GM12875 (cell line): ENCODE data around the gene PTN.

Experiments
- H3K4me3 ChIP-seq: one replicate; pipeline ENCODE4 v1.5.1; 2011; ENCODE audit warnings: low read depth, low read length, control low read depth
- TF ChIP-seq, protein P1 (sequence below): IDR thresholded peaks from 2 replicates; pipeline ENCODE4 v1.5.1; 2011; ENCODE audit warnings: low read depth, mild to moderate bottlenecking, control low read depth, inconsistent platforms, low read length, moderate library complexity, borderline replicate concordance; ENCODE audit not compliant: insufficient read depth

PTN gene

GRCh38 chr7:137343281-137343841, at the start of gene PTN:
TSS of gene PTN (minus strand) at chr7:137343733. CDS start at chr7:137254973, 88,760 bp downstream.
- H3K4me3 ChIP-seq, result no peak within 1 kb of the TSS

GRCh38 chr7:137390076-137390475, 46.5 kb upstream of the PTN start:
- no peak overlapping the region for H3K4me3 ChIP-seq

More at GRCh38 chr7:137343281-137343841, at the start of gene PTN:
- TF ChIP-seq, protein P1, sequence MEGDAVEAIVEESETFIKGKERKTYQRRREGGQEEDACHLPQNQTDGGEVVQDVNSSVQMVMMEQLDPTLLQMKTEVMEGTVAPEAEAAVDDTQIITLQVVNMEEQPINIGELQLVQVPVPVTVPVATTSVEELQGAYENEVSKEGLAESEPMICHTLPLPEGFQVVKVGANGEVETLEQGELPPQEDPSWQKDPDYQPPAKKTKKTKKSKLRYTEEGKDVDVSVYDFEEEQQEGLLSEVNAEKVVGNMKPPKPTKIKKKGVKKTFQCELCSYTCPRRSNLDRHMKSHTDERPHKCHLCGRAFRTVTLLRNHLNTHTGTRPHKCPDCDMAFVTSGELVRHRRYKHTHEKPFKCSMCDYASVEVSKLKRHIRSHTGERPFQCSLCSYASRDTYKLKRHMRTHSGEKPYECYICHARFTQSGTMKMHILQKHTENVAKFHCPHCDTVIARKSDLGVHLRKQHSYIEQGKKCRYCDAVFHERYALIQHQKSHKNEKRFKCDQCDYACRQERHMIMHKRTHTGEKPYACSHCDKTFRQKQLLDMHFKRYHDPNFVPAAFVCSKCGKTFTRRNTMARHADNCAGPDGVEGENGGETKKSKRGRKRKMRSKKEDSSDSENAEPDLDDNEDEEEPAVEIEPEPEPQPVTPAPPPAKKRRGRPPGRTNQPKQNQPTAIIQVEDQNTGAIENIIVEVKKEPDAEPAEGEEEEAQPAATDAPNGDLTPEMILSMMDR, result no peak

GRCh38 chr7:137388916-137389315, 45.4 kb upstream of the PTN start:
- TF ChIP-seq, protein P1, result no peak
- no peak overlapping the region for H3K4me3 ChIP-seq

More at GRCh38 chr7:137390076-137390475, 46.5 kb upstream of the PTN start:
- TF ChIP-seq, protein P1, result no peak

DNA sequence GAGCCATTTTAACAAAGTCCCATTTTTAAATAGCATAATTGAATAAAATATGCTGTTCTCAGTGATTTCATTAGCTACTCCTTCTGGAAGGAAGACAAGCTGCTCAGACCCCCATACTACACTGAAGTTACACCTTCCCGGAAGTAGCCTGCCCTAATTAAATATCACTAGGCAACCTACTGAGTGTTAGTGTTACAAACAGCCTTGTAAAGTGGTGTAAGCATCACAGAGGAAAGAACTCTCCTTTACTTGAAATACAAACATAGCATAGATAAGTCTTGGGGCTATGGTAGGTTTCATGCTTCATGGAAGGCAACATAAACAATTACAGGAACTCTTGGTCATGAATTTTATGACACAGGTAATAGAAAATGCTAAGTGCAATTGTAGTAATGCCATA, 43.4 kb upstream of the PTN start:
- H3K4me3 ChIP-seq, result no peak overlapping the region
- TF ChIP-seq, protein P1, result no peak

DNA sequence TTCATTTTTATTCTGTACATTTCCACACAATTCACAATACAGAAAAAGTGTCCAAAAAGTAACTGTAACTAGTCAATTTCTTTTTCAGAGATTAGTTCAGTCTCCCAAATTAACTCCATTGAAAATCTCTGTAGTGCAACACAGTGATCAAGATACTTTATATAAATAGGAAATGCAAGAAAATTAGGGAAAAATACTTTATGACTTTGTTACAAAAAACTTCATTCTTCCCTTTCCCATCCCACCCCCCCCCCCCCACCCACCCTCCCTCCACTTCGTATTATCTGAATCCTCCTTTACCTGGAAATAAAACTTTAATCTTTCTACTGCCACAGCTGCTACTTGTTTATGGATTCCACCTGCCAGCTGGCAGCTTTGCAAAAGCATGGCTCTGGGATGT, 37.5 kb upstream of the PTN start:
- TF ChIP-seq, protein P1, result no peak
- H3K4me3 ChIP-seq, result no peak overlapping the region

DNA sequence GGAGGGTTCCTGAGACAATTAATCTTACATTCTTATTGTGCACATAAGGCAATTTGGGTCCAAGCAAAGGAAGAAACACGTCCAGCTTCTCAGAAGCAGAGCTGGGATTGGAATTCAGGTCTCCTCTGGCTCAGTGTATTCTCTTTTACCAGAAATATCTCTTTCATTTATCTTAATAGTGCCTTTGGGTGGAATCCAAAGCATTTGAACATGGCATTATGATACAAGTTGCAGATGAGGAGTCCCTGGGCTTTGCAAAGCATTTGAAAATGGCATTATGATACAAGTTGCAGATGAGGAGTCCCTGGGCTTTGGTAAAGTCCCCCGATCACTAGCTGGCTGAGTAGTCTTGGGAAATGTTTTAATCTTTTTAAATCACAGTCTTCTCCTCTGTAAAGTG, 30.0 kb upstream of the PTN start:
- TF ChIP-seq, protein P1, result no peak
- H3K4me3 ChIP-seq, result no peak overlapping the region

GRCh38 chr7:137371616-137372015, 28.1 kb upstream of the PTN start:
- H3K4me3 ChIP-seq, result no peak overlapping the region
- TF ChIP-seq, protein P1, result no peak
